H9 (cell line): ENCODE measurements around the gene CACHD1. TPM values are rescaled to one million over a fixed set of nuclear protein-coding genes. Genes with fewer than 3 reads are reported as not detected.

Experiments
- DNase-seq: peaks from one replicate; pipeline ENCODE4 v3.0.0-alpha.2; 2017
- H2AFZ ChIP-seq: one replicate; pipeline ENCODE4 v1.6.1; 2013; ENCODE audit warnings: mild to moderate bottlenecking, low read length, control low read depth, moderate library complexity
- H2AK5ac ChIP-seq: 2 replicates; pipeline ENCODE4 v1.6.1; 2013; ENCODE audit warnings: low read length, control low read depth, mixed read lengths; ENCODE audit not compliant: insufficient read length
- H2BK120ac ChIP-seq: one replicate; pipeline ENCODE4 v1.6.1; 2013; ENCODE audit warnings: low read depth, mild to moderate bottlenecking, low read length, control low read depth, inconsistent platforms; ENCODE audit not compliant: poor library complexity, severe bottlenecking
- H2BK12ac ChIP-seq: 2 replicates; pipeline ENCODE4 v1.6.1; 2013; ENCODE audit warnings: low read length, control low read depth, mixed read lengths, low read depth; ENCODE audit not compliant: insufficient read length
- H2BK15ac ChIP-seq: 2 replicates; pipeline ENCODE4 v1.6.1; 2013; ENCODE audit warnings: low read depth, low read length, control low read depth
- H2BK20ac ChIP-seq: one replicate; pipeline ENCODE4 v1.6.1; 2013; ENCODE audit warnings: low read depth, mild to moderate bottlenecking, low read length, control low read depth, inconsistent platforms; ENCODE audit not compliant: poor library complexity, severe bottlenecking
- H2BK5ac ChIP-seq: 2 replicates; pipeline ENCODE4 v1.6.1; 2013; ENCODE audit warnings: low read length, control low read depth, mixed read lengths; ENCODE audit not compliant: insufficient read length
- H3K14ac ChIP-seq: 2 replicates; pipeline ENCODE4 v1.6.1; 2013; ENCODE audit warnings: low read length, control low read depth; ENCODE audit not compliant: insufficient read depth
- H3K18ac ChIP-seq: 2 replicates; pipeline ENCODE4 v1.6.1; 2013; ENCODE audit warnings: low read depth, mild to moderate bottlenecking, mixed read lengths, low read length, control low read depth; ENCODE audit not compliant: insufficient read length
- H3K23ac ChIP-seq: 2 replicates; pipeline ENCODE4 v1.6.1; 2013; ENCODE audit warnings: low read length, control low read depth, mixed read lengths, low read depth; ENCODE audit not compliant: insufficient read length
- H3K23me2 ChIP-seq: 2 replicates; pipeline ENCODE4 v1.6.1; 2013; ENCODE audit warnings: low read depth, mild to moderate bottlenecking, mixed read lengths, low read length, control low read depth; ENCODE audit not compliant: insufficient read length, poor library complexity, severe bottlenecking
- H3K27ac ChIP-seq: 2 replicates; pipeline ENCODE4 v1.5.1; 2013; ENCODE audit warnings: low read length, control low read depth, mixed read lengths, low read depth; ENCODE audit not compliant: insufficient read length
- H3K27me3 ChIP-seq: 2 replicates; pipeline ENCODE4 v1.6.1; 2013; ENCODE audit warnings: low read length, control low read depth, inconsistent platforms; ENCODE audit not compliant: insufficient read depth
- H3K4ac ChIP-seq: 2 replicates; pipeline ENCODE4 v1.6.1; 2013; ENCODE audit warnings: low read depth, mild to moderate bottlenecking, control low read depth, inconsistent platforms, low read length, moderate library complexity
- H3K4me1 ChIP-seq: 2 replicates; pipeline ENCODE4 v1.6.1; 2013; ENCODE audit warnings: low read length, control low read depth, inconsistent platforms; ENCODE audit not compliant: insufficient read depth
- H3K4me2 ChIP-seq: 2 replicates; pipeline ENCODE4 v1.6.1; 2013; ENCODE audit warnings: low read length, control low read depth, mixed read lengths; ENCODE audit not compliant: insufficient read length, insufficient read depth
- H3K56ac ChIP-seq: 2 replicates; pipeline ENCODE4 v1.6.1; 2013; ENCODE audit warnings: low read depth, mild to moderate bottlenecking, mixed read lengths, low read length, control low read depth; ENCODE audit not compliant: insufficient read length
- H3K79me1 ChIP-seq: 2 replicates; pipeline ENCODE4 v1.6.1; 2013; ENCODE audit warnings: low read depth, mild to moderate bottlenecking, moderate library complexity, low read length, control low read depth, inconsistent platforms; ENCODE audit not compliant: insufficient read depth, poor library complexity, severe bottlenecking
- H3K79me2 ChIP-seq: 2 replicates; pipeline ENCODE4 v1.6.1; 2013; ENCODE audit warnings: low read length, control low read depth, inconsistent platforms; ENCODE audit not compliant: insufficient read depth
- H3K9ac ChIP-seq: 2 replicates; pipeline ENCODE4 v1.6.1; 2013; ENCODE audit warnings: low read length, control low read depth, mixed read lengths; ENCODE audit not compliant: insufficient read length; ENCODE audit errors: extremely low read depth
- H3K9me3 ChIP-seq: one replicate; pipeline ENCODE4 v1.6.1; 2013; ENCODE audit warnings: low read depth, low read length, inconsistent platforms; ENCODE audit not compliant: control insufficient read depth
- H3T11ph ChIP-seq: one replicate; pipeline ENCODE4 v1.6.1; 2013; ENCODE audit warnings: mild to moderate bottlenecking, low read length, control low read depth, inconsistent platforms
- H4K20me1 ChIP-seq: one replicate; pipeline ENCODE4 v1.6.1; 2013; ENCODE audit not compliant: control insufficient read depth, insufficient read length, insufficient read depth
- H4K5ac ChIP-seq: 2 replicates; pipeline ENCODE4 v1.6.1; 2013; ENCODE audit warnings: low read depth, mild to moderate bottlenecking, mixed read lengths, low read length, control low read depth; ENCODE audit not compliant: insufficient read length
- H4K8ac ChIP-seq: replicated peaks from 2 replicates; pipeline ENCODE4 v1.6.1; 2013; ENCODE audit warnings: low read length, control low read depth, mixed read lengths, low read depth; ENCODE audit not compliant: insufficient read length
- H4K91ac ChIP-seq: 2 replicates; pipeline ENCODE4 v1.6.1; 2013; ENCODE audit warnings: low read depth, mild to moderate bottlenecking, moderate library complexity, mixed read lengths, low read length, control low read depth; ENCODE audit not compliant: insufficient read length
- H3K27ac Mint-ChIP-seq, 3 experiments: 2 replicates in 2 of 3; 3 replicates in 1 of 3; pipeline ENCODE4 v1.8.0; 2020 to 2021; ENCODE audit warnings: mixed read lengths in 3 of 3, mild to moderate bottlenecking in 1 of 3, moderate library complexity in 1 of 3
- H3K27me3 Mint-ChIP-seq: 2 replicates; pipeline ENCODE4 v1.8.0; 2021; ENCODE audit warnings: low read depth, mild to moderate bottlenecking, moderate library complexity, mixed read lengths
- H3K36me3 Mint-ChIP-seq, 3 experiments: 2 replicates in 2 of 3; 3 replicates in 1 of 3; pipeline ENCODE4 v1.8.0; 2020 to 2021; ENCODE audit warnings: low read depth in 3 of 3, mixed read lengths in 3 of 3; ENCODE audit not compliant: insufficient read depth in 1 of 3
- H3K4me1 Mint-ChIP-seq, 2 experiments: 2 replicates each; pipeline ENCODE4 v1.8.0; 2020; ENCODE audit warnings: mixed read lengths in 2 of 2
- H3K4me3 Mint-ChIP-seq, 2 experiments: 2 replicates in 1 of 2; 3 replicates in 1 of 2; pipeline ENCODE4 v1.8.0; 2020 to 2021; ENCODE audit warnings: mild to moderate bottlenecking in 2 of 2, mixed read lengths in 2 of 2, moderate library complexity in 1 of 2
- H3K9me3 Mint-ChIP-seq, 2 experiments: 2 replicates in 1 of 2; 3 replicates in 1 of 2; pipeline ENCODE4 v1.8.0; 2020; ENCODE audit warnings: mild to moderate bottlenecking in 2 of 2, mixed read lengths in 2 of 2, moderate library complexity in 1 of 2
- CTCF ChIP-seq: fragments of 200-600 bp; sonication (generic); conservative IDR thresholded peaks from 3 replicates; pipeline ENCODE4 v1.8.0; 2021; ENCODE audit warnings: antibody characterized with exemption, mild to moderate bottlenecking
- WGBS: extraction: QIAGEN DNeasy Blood & Tissue Kit; methylation state at CpG from one replicate; pipeline ENCODE4 v1.1.7; 2013; ENCODE audit warnings: missing lambda C conversion rate, low lambda C conversion rate, mixed read lengths; ENCODE audit not compliant: insufficient read length; ENCODE audit errors: extremely low coverage; 5-methylcytosine and 5-hydroxymethylcytosine counted together
- total RNA-seq: library from RNA; stranded (reverse); gene quantifications from 2 replicates; pipeline ENCODE4 v1.2.1, GENCODE V29; 2021

Gene CACHD1
- total RNA-seq, 1 experiment from 2014 or later = 94.2 TPM

- Histone ChIP-seq H2BK15ac (no peak overlapping the region), H2AK5ac (no peak overlapping the region), H3K9me3 (no peaks in the 10 kb centered on the region), H3T11ph (no peak overlapping the region), H3K4me1 (peaks cover 18% of the 10 kb centered on the region), H4K91ac (no peak overlapping the region), H4K20me1 (peaks cover 2% of the 10 kb centered on the region), H3K27ac (no peak overlapping the region), H3K4ac (no peak overlapping the region), H3K23ac (no peak overlapping the region), H2BK12ac (no peak overlapping the region), H2BK5ac (no peak overlapping the region), H2BK20ac (no peak overlapping the region), H4K8ac (no peak overlapping the region), H3K14ac (no peak overlapping the region), H2AFZ (no peak overlapping the region), H3K79me2 (peaks cover 12% of the 10 kb centered on the region), H4K5ac (no peak overlapping the region), H3K79me1 (peaks cover 10% of the 10 kb centered on the region), H3K23me2 (peaks cover 6% of the 10 kb centered on the region), H3K4me2 (no peak overlapping the region), H3K56ac (no peak overlapping the region), H3K18ac (no peak overlapping the region), H3K27me3 (peaks cover 3% of the 10 kb centered on the region; the same call in 1 of the 2 replicates), H3K9ac (no peak overlapping the region), H2BK120ac (no peak overlapping the region)
- H3K27me3 Mint-ChIP-seq = peaks cover 9% of the 10 kb centered on the region
- H3K4me3 Mint-ChIP-seq = no peak overlapping the region
- WGBS = no CpG with 5 or more reads among the region's 1 CpG
- DNase-seq = no peak
- H3K9me3 Mint-ChIP-seq = no peaks in the 10 kb centered on the region
- no peak overlapping the region for H3K27ac Mint-ChIP-seq
- TF ChIP-seq CTCF = no peak
- peaks cover 0 to 37% (median 27%) of the 10 kb centered on the region in 3 experiments; a peak in 5 of 7 replicates for H3K36me3 Mint-ChIP-seq
- peaks cover 86 to 90% of the 10 kb centered on the region in 2 experiments for H3K4me1 Mint-ChIP-seq
Observed at GRCh38 chr1:64502083-64502482, 32.2 kb downstream of the CACHD1 start.
